Spleen (tissue), 11 donors: ENCODE results near the gene MT1HL1. TPM values are rescaled to one million over a fixed set of nuclear protein-coding genes. Genes with fewer than 3 reads are reported as not detected.

ENCODE experiments used
- DNase-seq: peaks from one replicate; pipeline ENCODE4 v3.0.0-alpha.2; 2020
- H3K27ac ChIP-seq, 8 donors: fragments of 200-600 bp; sonication (generic) in 7 of 8; 1 replicate in 4 of 8; 2 replicates in 4 of 8; pipeline versions ENCODE4 v1.5.0 to v1.8.0; 2016 to 2021; ENCODE audit warnings: inconsistent platforms in 4 of 8, mild to moderate bottlenecking in 4 of 8, moderate library complexity in 1 of 8
- H3K27me3 ChIP-seq, 7 donors: fragments of 200-600 bp; sonication (generic) in 6 of 7; replicated peaks in 1 of 7; 1 replicate in 4 of 7; 2 replicates in 3 of 7; pipeline versions ENCODE4 v1.5.0 to v1.8.0; 2016 to 2021; ENCODE audit warnings: inconsistent platforms in 3 of 7, mild to moderate bottlenecking in 1 of 7
- H3K36me3 ChIP-seq, 6 donors: fragments of 200-600 bp; sonication (generic) in 5 of 6; 1 replicate in 4 of 6; 2 replicates in 2 of 6; pipeline versions ENCODE4 v1.5.0 to v1.8.0; 2016 to 2021; ENCODE audit warnings: inconsistent platforms in 2 of 6
- H3K4me1 ChIP-seq, 6 donors: fragments of 200-600 bp; sonication (generic) in 5 of 6; 1 replicate in 3 of 6; 2 replicates in 3 of 6; pipeline versions ENCODE4 v1.5.0 to v1.8.0; 2016 to 2021; ENCODE audit warnings: inconsistent platforms in 3 of 6
- H3K4me3 ChIP-seq, 8 donors: fragments of 200-600 bp; sonication (generic) in 7 of 8; 1 replicate in 4 of 8; 2 replicates in 4 of 8; pipeline versions ENCODE4 v1.5.0 to v1.8.0; 2016 to 2021; ENCODE audit warnings: inconsistent platforms in 4 of 8, mild to moderate bottlenecking in 4 of 8, moderate library complexity in 2 of 8
- H3K9me3 ChIP-seq, 8 donors: fragments of 200-600 bp; sonication (generic) in 7 of 8; 1 replicate in 4 of 8; 2 replicates in 4 of 8; pipeline versions ENCODE4 v1.5.0 to v1.8.0; 2016 to 2021; ENCODE audit warnings: inconsistent platforms in 4 of 8
- CTCF ChIP-seq, 11 experiments: fragments of 200-600 bp in 7 of 11; fragments of 450-650 bp in 4 of 11; sonication (generic) in 4 of 11; IDR thresholded peaks in 8 of 11; conservative IDR thresholded peaks in 3 of 11; 1 replicate in 7 of 11; 2 replicates in 4 of 11; pipeline versions ENCODE4 v1.4.0 to v1.8.0; 2016 to 2021; ENCODE audit warnings: antibody characterized with exemption in 11 of 11, inconsistent platforms in 4 of 11, mild to moderate bottlenecking in 1 of 11
- POLR2A ChIP-seq, 3 donors: fragments of 450-650 bp; IDR thresholded peaks; one replicate each; pipeline ENCODE4 v1.5.1; 2017; ENCODE audit warnings: antibody characterized with exemption in 3 of 3, mild to moderate bottlenecking in 1 of 3
- POLR2AphosphoS5 ChIP-seq, 3 donors: sonication (generic); formaldehyde crosslinking; IDR thresholded peaks; one replicate each; pipeline ENCODE4 v1.5.1; 2017; ENCODE audit warnings: antibody characterized with exemption in 3 of 3
- WGBS, 5 donors: extraction: QIAGEN DNeasy Blood & Tissue Kit in 3 of 5; methylation state at CpG; one replicate each; pipeline versions ENCODE4 v1.1.5 to v1.1.7; 2013 to 2018; 5-methylcytosine and 5-hydroxymethylcytosine counted together
- intact Hi-C: fragments of 100-400 bp; cut with DNase I; formaldehyde crosslinking; loops from one replicate; pipeline ENCODE4 v1.15.0; 2023; ENCODE audit warnings: low total_unique reads
- polyA plus RNA-seq, 3 donors: library from polyadenylated mRNA; stranded (reverse); fragments of 200-250 nt; gene quantifications; one replicate each; pipeline ENCODE4 v1.2.1, GENCODE V29; 2013
- total RNA-seq, 7 donors: library from RNA; depleted of rRNA in 3 of 7; stranded (reverse); fragments of >200 nt in 3 of 7; fragmentation: NEBNext Ultra II Directional in 4 of 7; extraction: Animal tissue kit (Norgen Biotek cat#: 25700) in 4 of 7; gene quantifications; one replicate each; pipeline versions ENCODE4 v1.1.0 to v1.2.1, GENCODE V29; 2016 to 2021
- donor health status: healthy with polysubstance abuse.
- donor health status: DM: no; HTN: no; CAD: no; lungs with moderate emphysema.
- donor health status: DM: no; HTN: no; CAD: no.
- donor health status: Bipolar disorder and iron deficiency.
- donor health status: healthy.
- donor health status: DM: no; HTN: no; CAD: no.
- donor health status: DM: yes; HTN: yes; CAD: no.

MT1HL1 gene
- total and polyA plus RNA-seq, 10 donors = not detected

- TF ChIP-seq POLR2AphosphoS5 (IDR thresholded peaks at IDR 0.05) (no peak), POLR2A (IDR thresholded peaks at IDR 0.05) (no peak), CTCF (IDR thresholded peaks at IDR 0.05 in 8 of 11, conservative IDR thresholded peaks at IDR 0.05 in 3 of 11) (no peak)
- no peak overlapping the region for H3K27ac ChIP-seq
- H3K4me3 ChIP-seq = no peak overlapping the region
- no peaks in the 10 kb centered on the region for H3K36me3 ChIP-seq
- no peak for DNase-seq
- no peaks in the 10 kb centered on the region for H3K9me3 ChIP-seq
- no peaks in the 10 kb centered on the region for H3K4me1 ChIP-seq
- peaks cover 0 to 3% (median 0%) of the 10 kb centered on the region in 7 donors for H3K27me3 ChIP-seq
- intact Hi-C loops = no loop called here
- WGBS, 5 donors = 79 to 84% (median 82%) methylated on average over 3 of the region's 3 CpGs
Measured at GRCh38 chr1:236998546-236998945, 5.7 kb downstream of the MT1HL1 start.

GRCh38 chr1:236997882-236998281 is 6.4 kb downstream of the MT1HL1 start:
- intact Hi-C loops = no loop called here
- Histone ChIP-seq H3K27ac (no peak overlapping the region), H3K4me1 (no peaks in the 10 kb centered on the region), H3K36me3 (no peaks in the 10 kb centered on the region), H3K27me3 (peaks cover 0 to 3% (median 0%) of the 10 kb centered on the region in 7 donors), H3K4me3 (no peak overlapping the region), H3K9me3 (no peaks in the 10 kb centered on the region)
- TF ChIP-seq POLR2A (IDR thresholded peaks at IDR 0.05) (no peak), CTCF (IDR thresholded peaks at IDR 0.05 in 8 of 11, conservative IDR thresholded peaks at IDR 0.05 in 3 of 11) (no peak), POLR2AphosphoS5 (IDR thresholded peaks at IDR 0.05) (no peak)
- no peak for DNase-seq
- WGBS, 5 donors = 58 to 69% (median 62%) methylated on average over 12 of the region's 12 CpGs

- no peak overlapping the region for H3K4me3 ChIP-seq
- H3K36me3 ChIP-seq = no peaks in the 10 kb centered on the region
- no peaks in the 10 kb centered on the region for H3K4me1 ChIP-seq
- H3K27me3 ChIP-seq = peaks cover 0 to 3% (median 0%) of the 10 kb centered on the region in 7 donors
- DNase-seq = no peak
- intact Hi-C loops = no loop called here
- no peaks in the 10 kb centered on the region for H3K9me3 ChIP-seq
- TF ChIP-seq CTCF (IDR thresholded peaks at IDR 0.05 in 8 of 11, conservative IDR thresholded peaks at IDR 0.05 in 3 of 11) (no peak), POLR2AphosphoS5 (IDR thresholded peaks at IDR 0.05) (no peak), POLR2A (IDR thresholded peaks at IDR 0.05) (no peak)
- WGBS, 5 donors = 72 to 94% (median 87%) methylated on average over 11 of the region's 11 CpGs
- no peak overlapping the region for H3K27ac ChIP-seq
Measured at GRCh38 chr1:236997361-236997760, 6.9 kb downstream of the MT1HL1 start.

GRCh38 chr1:236994450-236994849 is 9.8 kb downstream of the MT1HL1 start:
- TF ChIP-seq POLR2AphosphoS5 (IDR thresholded peaks at IDR 0.05) (no peak), CTCF (IDR thresholded peaks at IDR 0.05 in 8 of 11, conservative IDR thresholded peaks at IDR 0.05 in 3 of 11) (no peak), POLR2A (IDR thresholded peaks at IDR 0.05) (no peak)
- 71 to 95% (median 92%) methylated on average over 1 of the region's 1 CpG for WGBS, 5 donors
- Histone ChIP-seq H3K9me3 (peaks cover 0 to 16% (median 12%) of the 10 kb centered on the region in 8 donors), H3K27me3 (peaks cover 0 to 3% (median 0%) of the 10 kb centered on the region in 7 donors), H3K4me3 (no peak overlapping the region), H3K4me1 (no peaks in the 10 kb centered on the region), H3K27ac (no peak overlapping the region), H3K36me3 (no peaks in the 10 kb centered on the region)
- intact Hi-C loops = no loop called here
- no peak for DNase-seq
